Transverse colon (tissue), 4 donors: ENCODE measurements around the gene CIAO3.

Experiments used
- CTCF ChIP-seq, 5 experiments: fragments of 200-600 bp in 3 of 5; fragments of 450-650 bp in 2 of 5; sonication (generic) in 3 of 5; IDR thresholded peaks; 1 replicate in 2 of 5; 2 replicates in 3 of 5; pipeline ENCODE4 v1.5.1; 2016 to 2017; ENCODE audit warnings: antibody characterized with exemption in 5 of 5, inconsistent platforms in 3 of 5, mild to moderate bottlenecking in 2 of 5, moderate library complexity in 1 of 5
- EP300 ChIP-seq: sonication (generic); formaldehyde crosslinking; IDR thresholded peaks from one replicate; pipeline ENCODE4 v1.6.1; 2017; ENCODE audit warnings: antibody characterized with exemption, low read depth
- POLR2A ChIP-seq: fragments of 450-650 bp; IDR thresholded peaks from one replicate; pipeline ENCODE4 v1.6.1; 2016; ENCODE audit warnings: antibody characterized with exemption, mild to moderate bottlenecking, moderate library complexity
- POLR2AphosphoS5 ChIP-seq, 3 donors: sonication (generic); formaldehyde crosslinking; IDR thresholded peaks; one replicate each; pipeline ENCODE4 v1.6.1; 2016; ENCODE audit warnings: antibody characterized with exemption in 3 of 3

DNA sequence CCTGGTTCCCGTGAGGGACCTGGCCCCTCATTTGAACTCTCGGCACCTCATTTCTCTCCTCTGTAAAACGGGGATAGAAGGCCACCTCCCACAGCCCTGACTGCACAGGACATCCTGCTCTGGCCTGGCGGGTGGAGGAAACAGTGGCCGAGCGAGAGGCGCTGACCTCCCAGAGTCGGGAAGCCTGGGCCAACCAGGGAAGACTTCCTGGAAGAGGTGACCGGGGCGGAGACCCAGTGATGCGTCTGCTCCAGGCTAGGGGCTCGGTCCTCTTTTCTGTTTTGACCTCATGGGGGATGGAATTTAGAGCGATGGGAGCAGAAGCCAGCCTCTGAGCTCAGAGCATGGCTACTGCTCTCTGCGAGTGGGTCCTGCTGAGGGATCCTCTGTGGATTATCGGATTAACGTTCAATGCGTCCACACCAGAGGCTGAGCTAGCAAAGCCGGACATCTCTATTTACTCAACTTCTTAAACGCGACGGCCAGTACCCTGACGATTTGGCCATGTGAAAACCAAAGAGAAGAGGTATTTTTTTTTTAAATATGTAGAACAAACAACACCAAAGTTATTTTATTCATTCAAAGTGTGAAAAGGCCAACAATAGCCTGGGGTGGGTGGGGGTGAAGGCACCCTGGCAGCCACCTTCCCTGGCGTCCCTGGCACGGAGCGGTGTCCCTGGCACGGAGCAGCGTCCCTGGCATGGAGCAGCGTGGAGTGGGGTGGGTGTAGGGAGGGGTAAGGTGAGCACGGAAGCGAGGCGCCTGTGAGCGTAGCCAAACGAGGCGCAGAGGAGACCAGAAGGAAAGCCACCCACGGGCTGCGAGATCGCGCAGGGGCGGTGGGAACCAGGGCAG is 10.6 kb upstream of the CIAO3 start:
- TF ChIP-seq CTCF (IDR thresholded peaks at IDR 0.05) (no peak), POLR2A (no peak), POLR2AphosphoS5 (IDR thresholded peaks at IDR 0.05) (no peak), EP300 (no peak)
